Central memory CD8-positive, alpha-beta T cell (primary cell): Measurements from ENCODE around the gene IBA57.
A peak's percentile ranks its signal among the peaks of the same experiment; 100 is the strongest.
"Not testable (repeated sequence)": the region's sequence is repeated elsewhere in the genome, so short reads cannot be mapped to it uniquely, and the experiment has no call there.

ENCODE experiments used
- ATAC-seq: fragments of 150-1000 bp; cut with Tn5 transposase; replicated peaks from 2 replicates; pipeline ENCODE4 v1.10.0; 2022; ENCODE audit warnings: mild to moderate bottlenecking, moderate FRiP score, moderate number of reproducible peaks; ENCODE audit not compliant: poor library complexity, severe bottlenecking; ENCODE audit errors: extremely low read depth
- DNase-seq, 2 donors: peaks; one replicate each; pipeline ENCODE4 v3.0.0; 2021; ENCODE audit warnings: low spot score in 2 of 2
- H3K27ac Mint-ChIP-seq: one replicate; pipeline ENCODE4 v1.8.0; 2022; ENCODE audit warnings: low read depth, mild to moderate bottlenecking, moderate library complexity, mixed read lengths
- H3K27me3 Mint-ChIP-seq: one replicate; pipeline ENCODE4 v1.8.0; 2022; ENCODE audit warnings: mixed read lengths
- H3K36me3 Mint-ChIP-seq: one replicate; pipeline ENCODE4 v1.8.0; 2022; ENCODE audit warnings: mild to moderate bottlenecking, moderate library complexity, mixed read lengths; ENCODE audit not compliant: insufficient read depth
- H3K4me1 Mint-ChIP-seq: one replicate; pipeline ENCODE4 v1.8.0; 2022; ENCODE audit warnings: mixed read lengths
- H3K4me3 Mint-ChIP-seq: one replicate; pipeline ENCODE4 v1.8.0; 2022; ENCODE audit warnings: mild to moderate bottlenecking, moderate library complexity, mixed read lengths
- H3K9me3 Mint-ChIP-seq: one replicate; pipeline ENCODE4 v1.8.0; 2022; ENCODE audit warnings: mixed read lengths

Gene IBA57

DNA sequence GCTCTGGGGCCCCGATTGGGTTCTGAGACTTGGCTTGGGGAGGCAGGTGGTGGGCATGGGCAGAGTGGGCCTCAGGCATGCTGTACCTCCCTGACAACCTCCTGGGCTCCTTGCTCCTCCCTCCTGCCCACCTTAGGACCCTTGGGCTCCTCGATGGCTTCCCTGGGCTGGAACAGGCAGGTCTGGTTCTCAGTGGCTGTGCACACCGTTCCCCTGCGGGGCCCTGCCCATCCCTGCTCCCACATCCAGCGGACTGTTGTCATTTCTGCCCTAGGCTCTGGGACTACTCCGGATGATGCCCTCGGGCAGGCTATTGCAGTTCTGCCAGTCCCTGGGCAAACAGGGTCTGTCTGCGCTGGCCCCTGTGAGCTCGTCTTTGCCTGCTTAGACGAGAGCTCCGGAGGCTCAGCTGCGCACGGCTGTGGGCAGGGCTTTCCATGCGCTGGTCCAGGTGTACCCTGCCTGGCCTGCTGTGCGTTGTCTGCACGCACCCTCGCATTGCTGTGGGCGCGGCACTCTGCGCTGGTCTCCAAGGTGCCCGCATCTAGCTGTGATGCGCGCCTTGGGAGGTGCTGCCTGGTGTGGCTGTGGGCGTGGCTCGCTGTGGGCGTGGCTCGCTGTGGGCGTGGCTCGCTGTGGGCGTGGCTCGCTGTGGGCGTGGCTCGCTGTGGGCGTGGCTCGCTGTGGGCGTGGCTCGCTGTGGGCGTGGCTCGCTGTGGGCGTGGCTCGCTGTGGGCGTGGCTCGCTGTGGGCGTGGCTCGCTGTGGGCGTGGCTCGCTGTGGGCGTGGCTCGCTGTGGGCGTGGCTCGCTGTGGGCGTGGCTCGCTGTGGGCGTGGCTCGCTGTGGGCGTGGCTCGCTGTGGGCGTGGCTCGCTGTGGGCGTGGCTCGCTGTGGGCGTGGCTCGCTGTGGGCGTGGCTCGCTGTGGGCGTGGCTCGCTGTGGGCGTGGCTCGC, 8.2 kb downstream of the IBA57 start:
- H3K27ac Mint-ChIP-seq, H3K9me3 Mint-ChIP-seq, DNase-seq, H3K27me3 Mint-ChIP-seq, H3K4me3 Mint-ChIP-seq: not testable (repeated sequence)
- Mint-ChIP-seq H3K4me1 (peaks cover 25% of the 10 kb centered on the region), H3K36me3 (peaks cover 26% of the 10 kb centered on the region)
- peak; percentile 35 for ATAC-seq

DNA sequence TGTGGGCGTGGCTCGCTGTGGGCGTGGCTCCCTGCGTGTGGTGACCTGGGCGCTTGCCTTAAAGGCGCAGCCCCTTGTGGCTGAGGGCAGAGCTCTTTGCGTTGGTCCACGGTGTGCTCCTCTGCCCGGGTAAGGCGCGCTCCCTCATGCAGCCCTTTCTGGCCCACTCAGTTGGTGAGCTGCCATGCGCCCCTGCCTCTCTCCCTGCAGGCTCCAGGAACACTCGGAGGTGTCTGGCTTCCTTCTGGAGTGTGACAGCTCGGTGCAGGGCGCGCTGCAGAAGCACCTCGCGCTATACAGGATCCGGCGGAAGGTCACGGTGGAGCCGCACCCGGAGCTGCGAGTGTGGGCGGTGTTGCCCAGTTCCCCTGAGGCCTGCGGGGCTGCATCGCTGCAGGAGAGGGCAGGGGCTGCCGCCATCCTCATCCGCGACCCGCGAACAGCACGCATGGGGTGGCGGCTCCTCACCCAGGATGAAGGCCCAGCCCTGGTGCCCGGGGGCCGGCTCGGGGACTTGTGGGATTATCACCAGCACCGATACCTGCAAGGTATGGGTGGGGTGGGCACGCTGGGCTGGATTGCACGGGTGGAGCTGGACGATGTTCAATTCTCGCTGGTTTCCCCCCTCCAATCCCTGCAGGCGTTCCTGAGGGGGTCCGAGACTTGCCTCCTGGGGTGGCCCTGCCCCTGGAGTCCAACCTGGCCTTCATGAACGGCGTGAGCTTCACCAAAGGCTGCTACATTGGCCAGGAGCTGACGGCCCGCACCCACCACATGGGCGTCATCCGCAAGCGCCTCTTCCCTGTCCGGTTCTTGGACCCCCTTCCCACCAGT, 9.1 kb downstream of the IBA57 start:
- DNase-seq (peak; percentile 40 to 45), ATAC-seq (peak; percentile 57)
- Mint-ChIP-seq H3K4me1 (peaks cover 17% of the 10 kb centered on the region), H3K9me3 (no peaks in the 10 kb centered on the region), H3K27me3 (no peaks in the 10 kb centered on the region), H3K27ac (no peak overlapping the region), H3K4me3 (no peak overlapping the region), H3K36me3 (peaks cover 24% of the 10 kb centered on the region)

DNA sequence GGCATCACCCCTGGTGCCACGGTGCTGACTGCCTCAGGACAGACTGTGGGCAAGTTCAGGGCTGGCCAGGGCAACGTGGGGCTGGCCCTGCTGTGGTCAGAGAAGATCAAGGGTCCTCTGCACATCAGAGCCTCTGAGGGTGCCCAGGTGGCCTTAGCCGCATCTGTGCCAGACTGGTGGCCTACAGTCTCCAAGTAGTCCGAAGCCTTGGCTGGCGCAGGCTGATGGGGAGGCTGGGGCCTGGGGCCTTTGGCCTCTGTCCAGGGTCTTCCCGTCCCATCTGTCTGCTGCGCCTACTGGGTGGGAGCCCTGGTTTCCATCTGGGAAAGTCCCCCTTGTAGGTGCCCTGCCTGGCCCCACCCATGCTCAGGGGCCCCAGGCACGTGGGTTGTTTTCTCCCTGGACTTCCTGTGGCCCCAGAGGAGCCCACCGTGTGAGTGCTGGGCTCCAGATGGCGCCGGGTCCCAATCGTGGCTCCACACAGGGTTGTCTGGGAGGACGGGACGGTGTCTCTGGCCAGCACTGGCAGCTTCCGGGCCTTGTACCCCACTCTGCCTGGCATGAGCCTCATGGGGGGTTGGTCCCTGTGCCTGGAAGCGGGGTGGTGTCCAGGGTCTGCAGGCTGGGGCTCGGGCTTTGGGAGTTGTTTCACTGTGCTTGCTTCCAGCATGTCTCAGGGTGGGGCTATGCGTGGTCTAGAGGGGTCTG, 9.9 kb downstream of the IBA57 start:
- Mint-ChIP-seq H3K9me3 (no peaks in the 10 kb centered on the region), H3K4me3 (no peak overlapping the region), H3K4me1 (peaks cover 15% of the 10 kb centered on the region), H3K27ac (no peak overlapping the region), H3K27me3 (no peaks in the 10 kb centered on the region), H3K36me3 (peaks cover 22% of the 10 kb centered on the region)
- ATAC-seq: no peak
- no peak for DNase-seq

DNA sequence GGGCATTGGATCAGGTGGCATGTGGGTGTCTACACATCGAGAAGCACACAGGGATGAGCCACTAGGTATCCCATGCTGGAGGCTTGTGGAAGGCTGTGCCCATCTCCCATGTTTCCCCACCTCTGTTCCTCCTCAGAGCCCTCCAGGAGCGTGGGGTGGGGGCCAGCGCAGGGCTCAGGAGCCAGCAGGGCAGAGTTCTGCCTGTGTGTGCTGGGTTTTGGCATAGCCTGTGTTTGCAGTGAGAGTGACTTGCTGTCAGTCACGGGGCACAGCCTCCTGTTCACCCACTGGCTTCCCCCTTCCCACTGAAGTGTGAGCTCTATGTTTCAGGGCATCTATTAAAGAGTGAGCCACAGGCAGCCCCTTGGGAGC, 10.4 kb downstream of the IBA57 start:
- DNase-seq: no peak
- ATAC-seq: no peak
- H3K27ac Mint-ChIP-seq: no peak overlapping the region
- H3K9me3 Mint-ChIP-seq: no peaks in the 10 kb centered on the region
- H3K27me3 Mint-ChIP-seq: no peaks in the 10 kb centered on the region
- peaks cover 15% of the 10 kb centered on the region for H3K4me1 Mint-ChIP-seq
- no peak overlapping the region for H3K4me3 Mint-ChIP-seq
- H3K36me3 Mint-ChIP-seq: peaks cover 21% of the 10 kb centered on the region

DNA sequence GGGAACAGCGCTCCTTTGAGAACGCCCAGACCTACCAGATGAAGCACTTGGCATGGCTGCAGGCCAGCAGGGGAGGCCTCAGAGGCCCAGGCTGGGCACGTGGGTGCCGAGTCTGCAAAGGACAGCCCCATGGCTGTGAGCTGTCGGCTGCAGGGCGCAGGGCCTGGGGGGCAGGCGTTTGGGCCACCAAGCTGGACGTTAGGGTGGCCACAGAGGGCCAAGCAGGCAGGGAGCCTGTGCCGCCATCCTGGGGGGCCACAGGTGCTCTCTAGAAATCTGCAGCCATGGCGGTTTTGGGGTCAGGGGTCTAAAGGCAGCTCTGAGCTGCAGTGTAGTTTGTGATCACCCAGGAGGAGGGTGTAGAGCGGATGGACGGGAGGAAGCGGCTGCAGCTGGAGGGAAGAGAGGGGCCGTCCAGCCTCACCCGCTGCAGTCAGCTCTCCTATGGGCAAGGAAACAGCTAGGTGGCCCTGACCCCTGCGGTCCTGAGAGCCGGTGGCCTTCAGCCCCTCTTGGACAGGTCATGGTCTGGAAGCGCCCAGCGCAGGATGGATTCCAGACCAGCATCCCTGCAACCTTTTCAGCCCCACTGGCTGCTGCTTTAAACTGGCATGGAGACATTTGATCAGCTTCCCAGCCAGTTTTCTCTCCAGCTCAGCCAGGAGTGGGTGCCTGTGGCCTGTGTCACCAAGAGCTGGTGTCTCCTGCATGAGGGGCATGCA, 11.0 kb downstream of the IBA57 start:
- Mint-ChIP-seq H3K27me3 (no peaks in the 10 kb centered on the region), H3K4me3 (no peak overlapping the region)

DNA sequence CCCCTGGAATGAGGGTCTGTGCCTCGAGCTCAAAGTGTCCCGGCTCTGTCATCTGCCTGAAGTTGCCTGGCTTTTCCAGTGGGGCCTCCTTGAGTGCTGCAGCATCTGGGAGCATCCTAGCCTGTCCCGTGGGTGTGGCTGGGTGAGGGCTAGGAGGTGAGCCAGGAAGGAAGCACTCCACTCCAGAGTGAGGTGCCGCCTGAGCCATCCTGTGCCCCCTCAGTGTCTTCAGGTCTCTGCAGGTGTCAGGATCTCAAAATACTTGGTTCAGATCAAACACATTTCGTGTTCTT, 11.5 kb downstream of the IBA57 start:
- Mint-ChIP-seq H3K4me3 (no peak overlapping the region), H3K9me3 (no peaks in the 10 kb centered on the region), H3K36me3 (peaks cover 28% of the 10 kb centered on the region), H3K4me1 (peaks cover 16% of the 10 kb centered on the region), H3K27ac (no peak overlapping the region), H3K27me3 (no peaks in the 10 kb centered on the region)
- ATAC-seq (no peak), DNase-seq (no peak)

More for the DNA sequence above, 11.0 kb downstream of the IBA57 start:
- ATAC-seq (no peak), DNase-seq (no peak)
- peaks cover 16% of the 10 kb centered on the region for H3K4me1 Mint-ChIP-seq
- peaks cover 25% of the 10 kb centered on the region for H3K36me3 Mint-ChIP-seq
- H3K27ac Mint-ChIP-seq: no peak overlapping the region
- no peaks in the 10 kb centered on the region for H3K9me3 Mint-ChIP-seq

DNA sequence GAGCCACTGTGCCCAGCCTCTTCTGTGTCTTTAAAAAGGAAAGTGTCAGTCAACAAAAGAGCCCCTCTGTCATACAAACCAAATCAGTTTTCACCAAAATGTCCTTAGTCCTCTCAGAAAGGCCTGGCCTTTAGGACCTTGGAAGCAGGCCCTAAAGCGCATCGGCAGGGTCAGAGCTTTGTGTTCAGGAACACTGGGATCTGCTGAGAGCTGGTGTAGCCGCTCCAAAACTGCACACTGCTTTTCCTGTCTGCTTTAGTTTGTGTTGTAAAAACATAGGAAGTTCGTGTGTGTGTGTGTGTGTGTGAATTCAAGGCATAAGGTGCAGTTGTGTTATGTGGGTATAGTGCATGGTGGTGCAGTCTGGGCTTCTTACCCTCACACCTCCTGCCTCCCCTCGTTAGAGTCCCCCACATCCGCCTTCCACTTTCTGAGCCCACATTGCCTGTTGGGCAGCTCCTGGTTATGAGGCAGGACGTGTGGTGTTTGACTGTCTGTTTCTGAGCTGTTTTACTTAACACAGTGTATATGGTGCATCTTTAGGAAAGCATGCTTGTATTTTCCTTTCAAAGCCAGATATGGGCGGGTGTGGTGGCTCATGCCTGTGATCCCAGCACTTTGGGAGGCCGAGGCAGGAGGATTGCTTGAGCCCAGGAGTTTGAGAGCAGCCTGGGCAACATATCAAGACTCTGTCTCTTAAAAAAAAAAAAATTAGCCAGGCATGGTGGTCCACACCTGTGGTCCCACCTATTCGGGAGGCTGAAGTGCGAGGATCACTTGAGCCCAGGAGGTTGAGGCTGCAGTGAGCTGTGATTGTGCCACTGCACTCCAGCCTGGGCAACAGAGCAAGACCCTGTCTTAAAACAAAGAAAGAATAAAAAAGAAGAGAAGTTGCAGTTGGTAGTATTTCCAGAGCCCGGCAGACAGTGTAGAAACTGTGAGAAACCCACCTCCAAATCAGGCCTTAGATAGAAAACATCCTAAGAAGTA, 12.4 kb downstream of the IBA57 start:
- H3K36me3 Mint-ChIP-seq: peaks cover 28% of the 10 kb centered on the region
- no peak overlapping the region for H3K27ac Mint-ChIP-seq
- no peak for DNase-seq
- H3K27me3 Mint-ChIP-seq: no peaks in the 10 kb centered on the region
- H3K4me1 Mint-ChIP-seq: peaks cover 8% of the 10 kb centered on the region
- H3K4me3 Mint-ChIP-seq: no peak overlapping the region
- no peaks in the 10 kb centered on the region for H3K9me3 Mint-ChIP-seq
- ATAC-seq: no peak

DNA sequence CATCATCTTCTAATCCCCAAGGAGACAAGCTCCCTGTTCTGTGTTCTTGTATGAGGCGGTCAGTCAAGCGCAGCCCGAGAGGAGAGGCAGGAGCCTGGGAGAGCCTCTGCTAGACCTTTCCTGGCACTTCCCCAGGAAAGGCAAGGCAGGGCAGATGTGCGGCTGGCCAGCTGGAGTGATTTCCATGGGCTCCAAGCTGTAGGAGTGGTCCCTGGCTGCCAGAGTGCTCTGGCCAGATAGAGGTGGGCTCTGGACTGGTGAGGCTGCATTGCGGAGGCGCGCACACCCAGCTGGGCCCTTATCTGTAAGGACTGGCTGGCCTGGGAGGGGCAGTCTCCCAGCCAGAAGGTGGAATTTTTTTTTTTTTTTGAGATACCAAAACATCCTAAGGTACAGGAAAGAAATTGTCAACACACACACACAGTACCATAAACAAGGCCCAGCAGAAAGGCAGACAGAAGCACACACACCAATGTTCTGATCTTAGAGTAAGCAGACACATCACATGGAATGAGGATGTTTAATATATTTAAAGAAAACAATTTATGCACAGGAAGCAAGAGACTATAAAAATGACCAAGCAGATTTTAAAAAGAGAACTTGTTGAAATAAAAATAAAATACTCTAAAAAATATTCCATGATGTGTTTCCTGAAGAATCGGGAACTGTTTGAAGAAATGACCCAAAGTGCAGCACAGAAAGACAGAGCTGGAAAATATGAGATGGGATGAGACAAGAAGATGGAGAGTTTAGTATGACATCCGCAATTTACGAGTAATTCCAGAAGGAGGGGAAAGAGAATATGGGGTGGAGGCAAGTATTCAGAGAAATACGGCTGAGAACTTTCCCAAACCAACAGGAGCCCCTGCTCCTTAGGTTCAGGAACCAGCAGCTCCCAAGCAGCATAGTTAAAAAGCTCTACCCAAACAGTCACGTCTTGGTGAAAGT, 13.4 kb downstream of the IBA57 start:
- H3K27ac Mint-ChIP-seq: peak overlapping the region; percentile 24

DNA sequence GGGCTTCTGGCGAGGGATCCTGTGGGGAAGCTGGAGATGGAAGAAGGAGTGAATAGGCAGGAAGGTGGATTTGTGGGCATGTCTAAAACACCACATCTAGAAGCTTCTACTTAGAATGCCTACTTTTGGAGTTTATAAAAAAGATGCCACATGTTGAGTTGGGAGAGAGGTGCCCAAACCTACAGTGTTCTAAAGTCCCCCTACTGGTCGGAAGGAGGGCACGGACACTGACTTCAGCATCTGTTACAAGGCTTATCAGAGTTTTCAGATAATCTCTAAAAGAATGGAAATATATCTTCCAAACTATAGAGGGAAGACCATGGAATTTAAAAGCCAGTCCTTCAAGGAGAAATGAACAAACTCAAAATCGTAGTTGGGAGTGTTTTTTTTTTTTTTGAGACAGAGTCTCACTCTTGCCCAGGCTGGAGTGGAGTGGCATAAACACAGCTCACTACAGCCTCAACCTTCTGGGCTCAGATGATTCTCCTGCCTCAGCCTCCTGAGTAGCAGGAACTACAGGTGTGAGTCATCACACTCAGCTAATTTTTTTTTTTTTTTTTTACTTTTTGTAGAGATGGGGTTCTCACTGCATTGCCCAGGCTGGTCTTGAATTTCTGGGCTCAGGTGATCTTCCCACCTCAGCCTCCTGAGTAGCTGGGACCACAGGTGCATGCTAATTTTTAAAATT, 14.8 kb downstream of the IBA57 start:
- Mint-ChIP-seq H3K4me1 (peaks cover 18% of the 10 kb centered on the region), H3K4me3 (no peak overlapping the region), H3K27ac (no peak overlapping the region), H3K27me3 (no peaks in the 10 kb centered on the region), H3K9me3 (no peaks in the 10 kb centered on the region), H3K36me3 (peaks cover 19% of the 10 kb centered on the region)
- DNase-seq (no peak), ATAC-seq (no peak)

More for the DNA sequence above, 13.4 kb downstream of the IBA57 start:
- Mint-ChIP-seq H3K9me3 (no peaks in the 10 kb centered on the region), H3K36me3 (peaks cover 26% of the 10 kb centered on the region), H3K4me1 (peaks cover 13% of the 10 kb centered on the region), H3K4me3 (no peak overlapping the region), H3K27me3 (no peaks in the 10 kb centered on the region)
- DNase-seq (no peak), ATAC-seq (no peak)

DNA sequence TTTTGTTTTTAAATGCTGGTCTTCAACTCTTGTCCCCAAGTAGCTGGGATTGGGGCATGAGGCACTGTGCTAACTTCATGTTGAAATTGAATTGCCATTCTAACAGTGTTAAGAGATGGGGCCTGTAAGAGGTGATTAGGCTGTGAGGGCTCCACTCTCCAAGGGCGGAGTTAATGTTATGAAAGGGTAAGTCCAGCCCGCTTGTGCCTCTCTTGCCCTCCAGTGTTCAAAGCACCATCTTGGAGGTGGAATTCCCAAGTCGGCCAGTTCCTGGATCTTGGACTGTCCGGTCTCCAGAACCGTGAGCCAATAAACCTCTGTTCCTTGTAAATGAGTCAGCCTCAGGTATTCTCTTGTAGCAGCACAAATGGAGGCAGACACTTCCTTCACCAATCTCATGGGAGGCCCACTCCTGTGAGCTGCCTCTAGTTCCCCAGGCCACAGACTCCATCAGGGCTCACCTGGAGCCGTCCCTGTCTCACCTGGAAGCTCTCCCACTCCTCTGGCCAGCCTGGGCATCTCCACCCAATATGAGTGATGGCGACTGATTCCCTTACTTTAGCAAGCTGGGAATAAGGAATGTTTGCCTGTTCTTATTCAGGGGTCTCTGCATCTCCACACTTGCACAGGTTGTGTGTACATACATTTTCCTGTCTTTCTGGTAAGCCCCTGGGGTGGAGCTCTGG, 15.5 kb downstream of the IBA57 start:
- H3K36me3 Mint-ChIP-seq: peaks cover 18% of the 10 kb centered on the region
- H3K4me3 Mint-ChIP-seq: no peak overlapping the region
- DNase-seq (no peak), ATAC-seq (no peak)
- peaks cover 25% of the 10 kb centered on the region for H3K4me1 Mint-ChIP-seq
- no peaks in the 10 kb centered on the region for H3K27me3 Mint-ChIP-seq
- H3K9me3 Mint-ChIP-seq: no peaks in the 10 kb centered on the region
- no peak overlapping the region for H3K27ac Mint-ChIP-seq
